ENCODE data around the gene TMEM51.

GRCh38 chr1:15178571-15179484, 25.3 kb downstream of the TMEM51 start:
- TF ChIP-seq, protein P1, sequence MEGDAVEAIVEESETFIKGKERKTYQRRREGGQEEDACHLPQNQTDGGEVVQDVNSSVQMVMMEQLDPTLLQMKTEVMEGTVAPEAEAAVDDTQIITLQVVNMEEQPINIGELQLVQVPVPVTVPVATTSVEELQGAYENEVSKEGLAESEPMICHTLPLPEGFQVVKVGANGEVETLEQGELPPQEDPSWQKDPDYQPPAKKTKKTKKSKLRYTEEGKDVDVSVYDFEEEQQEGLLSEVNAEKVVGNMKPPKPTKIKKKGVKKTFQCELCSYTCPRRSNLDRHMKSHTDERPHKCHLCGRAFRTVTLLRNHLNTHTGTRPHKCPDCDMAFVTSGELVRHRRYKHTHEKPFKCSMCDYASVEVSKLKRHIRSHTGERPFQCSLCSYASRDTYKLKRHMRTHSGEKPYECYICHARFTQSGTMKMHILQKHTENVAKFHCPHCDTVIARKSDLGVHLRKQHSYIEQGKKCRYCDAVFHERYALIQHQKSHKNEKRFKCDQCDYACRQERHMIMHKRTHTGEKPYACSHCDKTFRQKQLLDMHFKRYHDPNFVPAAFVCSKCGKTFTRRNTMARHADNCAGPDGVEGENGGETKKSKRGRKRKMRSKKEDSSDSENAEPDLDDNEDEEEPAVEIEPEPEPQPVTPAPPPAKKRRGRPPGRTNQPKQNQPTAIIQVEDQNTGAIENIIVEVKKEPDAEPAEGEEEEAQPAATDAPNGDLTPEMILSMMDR (IDR thresholded peaks at IDR 0.05; ENCODE audit: insufficient read depth, low read depth, low read length) = no peak
- TF ChIP-seq EZH2 (IDR thresholded peaks at IDR 0.05; ENCODE audit: insufficient read depth, low read length) = no peak

All from astrocyte (in vitro differentiated cells and primary cell).